ENCODE results near the gene MOCOS. TPM values are rescaled to one million over a fixed set of nuclear protein-coding genes. Genes with fewer than 3 reads are reported as not detected.

The MOCOS gene
- total RNA-seq, 1 donor from 2014 or later, result 1.9 TPM

- Mint-ChIP-seq H3K4me3 (ENCODE audit: unreplicated experiment) (no peak overlapping the region), H3K4me1 (ENCODE audit: low read depth, unreplicated experiment) (no peaks in the 10 kb centered on the region), H3K27me3 (ENCODE audit: low read depth, unreplicated experiment) (peaks cover 4% of the 10 kb centered on the region), H3K27ac (ENCODE audit: unreplicated experiment) (no peak overlapping the region), H3K9me3 (ENCODE audit: unreplicated experiment) (no peaks in the 10 kb centered on the region), H3K36me3 (ENCODE audit: low read depth, unreplicated experiment) (no peaks in the 10 kb centered on the region)
- H3K9me3 ChIP-seq (ENCODE audit: insufficient read depth, low read depth, low read length), result no peaks in the 10 kb centered on the region
- DNase-seq (ENCODE audit: low read depth) (no peak), FAIRE-seq (no peak)
- TF ChIP-seq CTCF (IDR thresholded peaks at IDR 0.05; ENCODE audit: insufficient read depth, low read depth, low read length) (no peak), EZH2 (IDR thresholded peaks at IDR 0.05; ENCODE audit: insufficient read depth, low read length) (no peak)
- no peak overlapping the region for H2AFZ ChIP-seq (ENCODE audit: low read depth, low read length)
- no peak overlapping the region for H3K4me3 ChIP-seq (ENCODE audit: insufficient read depth, low read depth, low read length)
- peaks cover 4% of the 10 kb centered on the region for H3K27me3 ChIP-seq (ENCODE audit: insufficient read depth, low read length)
- H3K79me2 ChIP-seq (ENCODE audit: insufficient read depth, low read length), result no peaks in the 10 kb centered on the region
- no peaks in the 10 kb centered on the region for H3K36me3 ChIP-seq (ENCODE audit: insufficient read depth, low read length)
- H3K4me1 ChIP-seq (ENCODE audit: insufficient read depth, low read length), result no peaks in the 10 kb centered on the region
- H4K20me1 ChIP-seq (ENCODE audit: insufficient read depth, low read length), result no peaks in the 10 kb centered on the region
- H3K27ac ChIP-seq (ENCODE audit: low read depth, low read length), result no peak overlapping the region
- no peak overlapping the region for H3K9ac ChIP-seq (ENCODE audit: low read length)
- H3K4me2 ChIP-seq (ENCODE audit: low read length), result no peak overlapping the region
Measured at GRCh38 chr18:36281936-36282335, 94.6 kb downstream of the MOCOS start.

GRCh38 chr18:36283448-36283847 is 96.2 kb downstream of the MOCOS start:
- H3K27ac ChIP-seq (ENCODE audit: low read depth, low read length), result no peak overlapping the region
- H3K27me3 Mint-ChIP-seq (ENCODE audit: low read depth, unreplicated experiment), result peaks cover 4% of the 10 kb centered on the region
- no peak overlapping the region for H3K4me3 Mint-ChIP-seq (ENCODE audit: unreplicated experiment)
- no peaks in the 10 kb centered on the region for H3K4me1 ChIP-seq (ENCODE audit: insufficient read depth, low read length)
- no peaks in the 10 kb centered on the region for H3K9me3 ChIP-seq (ENCODE audit: insufficient read depth, low read depth, low read length)
- no peaks in the 10 kb centered on the region for H3K79me2 ChIP-seq (ENCODE audit: insufficient read depth, low read length)
- no peak overlapping the region for H3K9ac ChIP-seq (ENCODE audit: low read length)
- H3K9me3 Mint-ChIP-seq (ENCODE audit: unreplicated experiment), result no peaks in the 10 kb centered on the region
- FAIRE-seq (no peak), DNase-seq (ENCODE audit: low read depth) (no peak)
- H3K36me3 ChIP-seq (ENCODE audit: insufficient read depth, low read length), result no peaks in the 10 kb centered on the region
- peaks cover 1% of the 10 kb centered on the region for H3K27me3 ChIP-seq (ENCODE audit: insufficient read depth, low read length)
- H3K4me1 Mint-ChIP-seq (ENCODE audit: low read depth, unreplicated experiment), result no peaks in the 10 kb centered on the region
- TF ChIP-seq CTCF (IDR thresholded peaks at IDR 0.05; ENCODE audit: insufficient read depth, low read depth, low read length) (no peak), EZH2 (IDR thresholded peaks at IDR 0.05; ENCODE audit: insufficient read depth, low read length) (no peak)
- H3K27ac Mint-ChIP-seq (ENCODE audit: unreplicated experiment), result no peak overlapping the region
- no peaks in the 10 kb centered on the region for H3K36me3 Mint-ChIP-seq (ENCODE audit: low read depth, unreplicated experiment)
- no peaks in the 10 kb centered on the region for H4K20me1 ChIP-seq (ENCODE audit: insufficient read depth, low read length)
- H3K4me3 ChIP-seq (ENCODE audit: insufficient read depth, low read depth, low read length), result no peak overlapping the region
- H3K4me2 ChIP-seq (ENCODE audit: low read length), result no peak overlapping the region
- H2AFZ ChIP-seq (ENCODE audit: low read depth, low read length), result no peak overlapping the region

- Mint-ChIP-seq H3K4me1 (ENCODE audit: low read depth, unreplicated experiment) (no peaks in the 10 kb centered on the region), H3K27me3 (ENCODE audit: low read depth, unreplicated experiment) (peaks cover 4% of the 10 kb centered on the region), H3K4me3 (ENCODE audit: unreplicated experiment) (no peak overlapping the region), H3K36me3 (ENCODE audit: low read depth, unreplicated experiment) (no peaks in the 10 kb centered on the region), H3K27ac (ENCODE audit: unreplicated experiment) (no peak overlapping the region), H3K9me3 (ENCODE audit: unreplicated experiment) (peaks cover 4% of the 10 kb centered on the region)
- TF ChIP-seq CTCF (IDR thresholded peaks at IDR 0.05; ENCODE audit: insufficient read depth, low read depth, low read length) (no peak), EZH2 (IDR thresholded peaks at IDR 0.05; ENCODE audit: insufficient read depth, low read length) (no peak)
- H3K4me1 ChIP-seq (ENCODE audit: insufficient read depth, low read length), result no peaks in the 10 kb centered on the region
- H3K9me3 ChIP-seq (ENCODE audit: insufficient read depth, low read depth, low read length), result no peaks in the 10 kb centered on the region
- no peaks in the 10 kb centered on the region for H3K79me2 ChIP-seq (ENCODE audit: insufficient read depth, low read length)
- no peaks in the 10 kb centered on the region for H3K36me3 ChIP-seq (ENCODE audit: insufficient read depth, low read length)
- FAIRE-seq (no peak), DNase-seq (ENCODE audit: low read depth) (no peak)
- H3K9ac ChIP-seq (ENCODE audit: low read length), result no peak overlapping the region
- no peaks in the 10 kb centered on the region for H3K27me3 ChIP-seq (ENCODE audit: insufficient read depth, low read length)
- no peak overlapping the region for H3K4me2 ChIP-seq (ENCODE audit: low read length)
- H3K4me3 ChIP-seq (ENCODE audit: insufficient read depth, low read depth, low read length), result no peak overlapping the region
- peak overlapping the region; percentile 20 for H2AFZ ChIP-seq (ENCODE audit: low read depth, low read length)
- H3K27ac ChIP-seq (ENCODE audit: low read depth, low read length), result no peak overlapping the region
- no peaks in the 10 kb centered on the region for H4K20me1 ChIP-seq (ENCODE audit: insufficient read depth, low read length)
Measured at GRCh38 chr18:36284268-36284667, 97.0 kb downstream of the MOCOS start.
